AG10803 (cell line): ENCODE data around the gene NMUR2.

ENCODE experiments used
- DNase-seq: peaks from one replicate; pipeline ENCODE4 v3.0.0; 2010; ENCODE audit warnings: low read depth
- H3K4me3 ChIP-seq: 2 replicates; pipeline ENCODE4 v1.5.1; 2011; ENCODE audit warnings: mild to moderate bottlenecking, low read length, control low read depth
- TF ChIP-seq, protein P1 (sequence below): conservative IDR thresholded peaks from 2 replicates; pipeline ENCODE4 v1.5.1; 2011; ENCODE audit warnings: mild to moderate bottlenecking, low read length, control low read depth, inconsistent platforms

Gene NMUR2

DNA sequence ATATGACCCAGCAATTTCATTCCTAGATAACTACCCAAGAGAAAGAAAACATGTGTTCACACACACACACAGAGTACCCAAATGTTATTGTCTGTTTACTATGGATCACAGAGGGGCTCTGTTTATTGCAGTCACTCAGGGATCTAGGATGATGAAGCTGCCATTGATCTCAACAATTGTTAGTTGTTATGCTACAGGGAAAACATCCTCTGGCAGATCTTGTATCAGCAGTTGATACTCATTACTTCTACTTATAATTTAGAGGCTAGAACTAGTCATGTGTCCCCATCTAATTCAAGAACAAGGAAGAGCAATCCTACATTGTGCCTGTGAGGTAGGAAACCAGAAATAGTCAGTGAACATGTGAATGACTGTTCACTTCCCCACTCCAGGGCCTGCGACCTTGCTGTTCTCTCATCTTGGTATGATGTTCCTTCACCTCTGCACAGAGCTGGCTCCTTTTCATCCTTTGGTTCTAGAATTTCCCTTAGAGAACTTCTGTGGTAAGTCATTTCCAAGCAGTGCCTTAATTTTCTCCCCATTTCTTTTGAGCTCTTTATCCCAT is 30.3 kb downstream of the NMUR2 start:
- H3K4me3 ChIP-seq = no peak overlapping the region
- no peak for DNase-seq
- TF ChIP-seq, protein P1, sequence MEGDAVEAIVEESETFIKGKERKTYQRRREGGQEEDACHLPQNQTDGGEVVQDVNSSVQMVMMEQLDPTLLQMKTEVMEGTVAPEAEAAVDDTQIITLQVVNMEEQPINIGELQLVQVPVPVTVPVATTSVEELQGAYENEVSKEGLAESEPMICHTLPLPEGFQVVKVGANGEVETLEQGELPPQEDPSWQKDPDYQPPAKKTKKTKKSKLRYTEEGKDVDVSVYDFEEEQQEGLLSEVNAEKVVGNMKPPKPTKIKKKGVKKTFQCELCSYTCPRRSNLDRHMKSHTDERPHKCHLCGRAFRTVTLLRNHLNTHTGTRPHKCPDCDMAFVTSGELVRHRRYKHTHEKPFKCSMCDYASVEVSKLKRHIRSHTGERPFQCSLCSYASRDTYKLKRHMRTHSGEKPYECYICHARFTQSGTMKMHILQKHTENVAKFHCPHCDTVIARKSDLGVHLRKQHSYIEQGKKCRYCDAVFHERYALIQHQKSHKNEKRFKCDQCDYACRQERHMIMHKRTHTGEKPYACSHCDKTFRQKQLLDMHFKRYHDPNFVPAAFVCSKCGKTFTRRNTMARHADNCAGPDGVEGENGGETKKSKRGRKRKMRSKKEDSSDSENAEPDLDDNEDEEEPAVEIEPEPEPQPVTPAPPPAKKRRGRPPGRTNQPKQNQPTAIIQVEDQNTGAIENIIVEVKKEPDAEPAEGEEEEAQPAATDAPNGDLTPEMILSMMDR = no peak

DNA sequence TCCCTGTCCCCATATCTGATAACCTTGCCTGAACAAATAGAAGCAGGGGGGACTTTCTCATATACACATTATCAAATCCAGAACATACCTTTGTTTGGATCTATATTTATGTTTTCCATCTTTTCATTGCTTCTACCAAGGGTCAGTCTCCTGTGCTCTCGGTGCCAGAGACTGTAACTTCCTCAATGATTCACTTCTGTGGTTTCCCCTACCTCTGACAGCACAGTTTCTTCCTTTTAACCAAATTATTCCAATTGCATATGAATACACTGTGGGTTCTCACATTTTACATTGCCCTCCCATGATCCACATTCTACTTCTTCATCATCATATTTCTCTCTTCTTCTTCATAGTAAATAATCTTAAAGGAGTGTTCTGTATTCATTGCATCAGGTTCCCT is 32.2 kb downstream of the NMUR2 start:
- TF ChIP-seq, protein P1 = no peak
- H3K4me3 ChIP-seq = no peak overlapping the region
- no peak for DNase-seq

DNA sequence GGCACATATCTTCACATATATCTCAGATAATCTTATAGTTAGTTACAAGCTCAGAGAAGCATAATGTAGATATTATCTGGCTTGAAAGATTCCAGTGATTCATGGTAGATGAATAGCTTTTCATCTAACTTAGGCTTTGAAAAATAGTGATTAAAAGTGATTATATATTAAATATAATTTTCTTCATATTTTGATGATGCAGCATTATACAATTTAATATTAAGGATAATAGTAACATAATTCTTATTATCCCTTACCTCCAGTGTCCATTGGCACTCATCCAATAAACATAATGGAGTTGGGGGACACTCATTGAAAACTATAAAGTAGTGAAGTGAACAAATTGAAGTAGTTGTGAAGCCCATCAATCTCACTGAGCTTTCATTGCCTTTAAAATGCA is 35.8 kb downstream of the NMUR2 start:
- DNase-seq = no peak
- TF ChIP-seq, protein P1 = no peak
- H3K4me3 ChIP-seq = no peak overlapping the region

DNA sequence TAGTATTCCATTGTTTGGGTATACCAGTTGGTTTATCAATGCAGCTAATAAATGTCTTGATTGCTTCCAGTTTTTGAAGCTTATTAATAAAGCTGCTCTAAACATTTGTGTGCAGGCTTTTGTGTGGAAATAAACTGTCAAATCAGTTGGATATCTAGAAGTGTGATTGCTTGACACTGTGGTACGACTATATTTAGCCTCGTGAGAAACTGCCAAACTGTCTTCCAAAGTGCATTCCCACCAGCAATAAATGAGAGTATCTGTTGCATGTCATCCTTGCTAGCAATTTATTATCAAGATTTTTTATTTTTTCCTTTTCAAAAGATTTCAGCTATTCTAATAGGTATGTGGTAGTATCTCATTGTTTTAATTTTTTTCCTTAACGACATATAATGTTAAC is 37.5 kb downstream of the NMUR2 start:
- TF ChIP-seq, protein P1 = no peak
- DNase-seq = no peak
- no peak overlapping the region for H3K4me3 ChIP-seq

DNA sequence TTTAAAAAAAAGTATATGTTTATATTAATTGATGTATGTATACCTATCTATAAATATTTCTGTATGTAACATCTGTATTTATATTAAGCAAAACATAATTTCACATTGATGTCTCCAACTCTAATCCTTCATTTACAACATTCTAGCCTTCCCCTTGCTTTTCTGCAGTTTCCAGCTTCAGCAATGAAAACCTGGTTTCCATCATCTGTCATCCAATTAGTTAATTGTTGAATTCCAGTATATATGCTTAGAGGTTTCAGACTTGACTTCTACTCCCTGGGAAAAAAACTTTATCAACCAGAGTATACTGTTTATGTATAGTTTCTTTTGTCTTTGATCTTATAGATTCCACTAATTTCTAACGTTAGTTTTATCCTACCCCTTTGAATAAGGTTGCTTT is 38.4 kb downstream of the NMUR2 start:
- H3K4me3 ChIP-seq = no peak overlapping the region
- DNase-seq = no peak
- TF ChIP-seq, protein P1 = no peak

DNA sequence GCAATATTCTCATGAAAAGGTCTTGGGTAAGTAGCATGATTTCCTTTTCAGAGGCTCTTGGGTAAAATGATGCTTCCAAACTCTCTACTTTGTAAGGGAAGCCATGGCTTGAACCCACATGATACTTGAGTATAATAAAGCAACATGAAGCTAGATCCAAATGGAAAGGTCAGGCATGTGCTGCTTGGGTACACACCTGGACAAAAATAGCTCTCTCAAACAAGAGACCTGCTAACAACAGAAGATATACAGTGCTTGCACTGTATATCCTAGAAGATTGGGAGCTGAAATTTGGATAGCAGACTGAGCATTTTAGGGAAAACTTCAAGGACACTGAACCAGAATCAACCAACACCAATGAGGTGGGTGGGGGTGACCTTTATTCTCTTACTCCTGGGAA is 40.2 kb downstream of the NMUR2 start:
- TF ChIP-seq, protein P1 = no peak
- no peak for DNase-seq
- H3K4me3 ChIP-seq = no peak overlapping the region

DNA sequence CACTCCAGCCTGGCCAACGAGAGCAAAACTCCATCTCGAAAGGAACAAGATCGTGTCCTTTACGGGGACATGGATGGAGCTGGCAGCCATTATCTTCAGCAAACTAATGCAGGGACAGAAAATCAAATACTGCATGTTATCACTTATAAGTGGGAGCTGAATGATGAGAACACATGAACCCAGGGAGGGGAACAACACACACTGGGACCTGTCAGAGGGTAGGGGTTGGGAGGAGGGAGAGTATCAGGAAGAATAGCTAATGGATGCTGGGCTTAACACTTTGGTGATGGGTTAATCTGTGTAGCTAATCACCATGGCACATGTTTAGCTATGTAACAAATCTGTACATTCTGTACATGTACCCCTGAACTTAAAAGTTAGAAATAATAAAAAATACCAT is 40.9 kb downstream of the NMUR2 start:
- TF ChIP-seq, protein P1 = no peak
- no peak overlapping the region for H3K4me3 ChIP-seq
- no peak for DNase-seq
